Pancreas (tissue), 10 donors: Measurements from ENCODE around the gene ADAM33. TPM values are rescaled to one million over a fixed set of nuclear protein-coding genes. Genes with fewer than 3 reads are reported as not detected.
A peak's percentile ranks its signal among the peaks of the same experiment; 100 is the strongest.

Experiments
- ATAC-seq, 4 donors: fragments of 200-7000 bp; cut with Tn5 transposase; one replicate each; pipeline versions ENCODE4 v1.8.0 to v1.9.1; 2020; ENCODE audit warnings: mild to moderate bottlenecking in 4 of 4, moderate library complexity in 4 of 4
- DNase-seq, 6 donors: peaks; one replicate each; pipeline ENCODE4 v3.0.0-alpha.2; 2020
- FAIRE-seq: peaks from 2 replicates; lab custom pipeline; 2012; peaks lifted over from hg19 to GRCh38; lab: Jason Lieb, UNC
- H3K27ac ChIP-seq, 4 donors: fragments of 200-600 bp; sonication (generic); 1 replicate in 3 of 4; 2 replicates in 1 of 4; pipeline versions ENCODE4 v1.5.0 to v1.8.0; 2020
- H3K27me3 ChIP-seq, 4 donors: fragments of 200-600 bp; one replicate each; pipeline ENCODE4 v1.8.0; 2021
- H3K36me3 ChIP-seq, 3 donors: fragments of 200-600 bp; sonication (generic) in 1 of 3; one replicate each; pipeline versions ENCODE4 v1.5.0 to v1.8.0; 2020 to 2021
- H3K4me1 ChIP-seq, 3 donors: fragments of 200-600 bp; one replicate each; pipeline ENCODE4 v1.8.0; 2021
- H3K4me3 ChIP-seq, 4 donors: fragments of 200-600 bp; sonication (generic) in 2 of 4; one replicate each; pipeline versions ENCODE4 v1.5.0 to v1.8.0; 2020 to 2021
- H3K9me3 ChIP-seq, 4 donors: fragments of 200-600 bp; one replicate each; pipeline ENCODE4 v1.8.0; 2021
- CTCF ChIP-seq, 4 donors: fragments of 200-600 bp; sonication (generic) in 3 of 4; IDR thresholded peaks; one replicate each; pipeline versions ENCODE4 v1.5.0 to v1.8.0; 2021; ENCODE audit warnings: antibody characterized with exemption in 4 of 4
- WGBS, 2 donors: extraction: QIAGEN DNeasy Blood & Tissue Kit; methylation state at CpG; one replicate each; pipeline ENCODE4 v1.1.7; 2013; 5-methylcytosine and 5-hydroxymethylcytosine counted together
- intact Hi-C, 3 donors: fragments of 100-400 bp; cut with DNase I; formaldehyde crosslinking; loops; one replicate each; pipeline versions ENCODE4 v1.11.1 to v1.14.2; 2022
- polyA plus RNA-seq, 2 donors: library from polyadenylated mRNA; stranded (reverse); fragments of 200-250 nt; gene quantifications; one replicate each; pipeline ENCODE4 v1.2.3, GENCODE V29; 2013
- total RNA-seq, 6 donors: library from RNA; stranded (reverse); fragmentation: NEBNext Ultra II Directional in 4 of 6; extraction: Animal tissue kit (Norgen Biotek cat#: 25700) in 4 of 6; gene quantifications; one replicate each; pipeline versions ENCODE4 v1.2.1 to v1.2.4, GENCODE V29; 2021 to 2023
- donor health status: healthy with polysubstance abuse.
- donor health status: DM: no; HTN: no; CAD: no; lungs with moderate emphysema.
- donor health status: DM: no; HTN: no; CAD: no.
- donor health status: control.
- donor health status: control.
- donor health status: Bipolar disorder and iron deficiency.
- donor health status: DM: yes; HTN: yes; CAD: no.
- donor health status: DM: no; HTN: no; CAD: no.
- donor health status: DM: no; HTN: no; CAD: no.
- donor health status: DM: yes; HTN: yes; CAD: no.

Gene ADAM33
- total and polyA plus RNA-seq, 8 donors, result 0.67 to 20.9 (median 3.1) TPM

- FAIRE-seq (no peak), DNase-seq (no peak), ATAC-seq (no peak)
- Histone ChIP-seq H3K4me1 (peaks cover 3 to 16% (median 10%) of the 10 kb centered on the region in 3 donors), H3K27ac (peak overlapping the region in 1 of 4 donors; percentile 9), H3K4me3 (no peak overlapping the region), H3K27me3 (no peaks in the 10 kb centered on the region), H3K9me3 (no peaks in the 10 kb centered on the region), H3K36me3 (peaks cover 0 to 13% (median 0%) of the 10 kb centered on the region in 3 donors)
- whole genome bisulfite sequencing, 2 donors, result 89 to 92% methylated on average over 2 of the region's 2 CpGs
- intact Hi-C loops, result no loop called here
- no peak for TF ChIP-seq CTCF (IDR thresholded peaks at IDR 0.05)
Observed at GRCh38 chr20:3629893-3630292, 51.9 kb downstream of the ADAM33 start.

GRCh38 chr20:3628502-3629314 lies 53.1 kb downstream of the ADAM33 start:
- FAIRE-seq, result no peak
- DNase-seq, result no peak
- no peaks in the 10 kb centered on the region for H3K9me3 ChIP-seq
- TF ChIP-seq CTCF (IDR thresholded peaks at IDR 0.05), result no peak
- ATAC-seq, result no peak
- H3K4me3 ChIP-seq, result no peak overlapping the region
- intact Hi-C loops, result no loop called here
- no peaks in the 10 kb centered on the region for H3K27me3 ChIP-seq
- no peak overlapping the region for H3K27ac ChIP-seq
- H3K36me3 ChIP-seq, result peaks cover 0 to 15% (median 0%) of the 10 kb centered on the region in 3 donors
- peaks cover 3 to 6% (median 5%) of the 10 kb centered on the region in 3 donors for H3K4me1 ChIP-seq
- WGBS, 2 donors, result 84 to 89% methylated on average over 16 of the region's 16 CpGs

- H3K27me3 ChIP-seq, result no peaks in the 10 kb centered on the region
- intact Hi-C loops, result no loop called here
- no peaks in the 10 kb centered on the region for H3K4me1 ChIP-seq
- H3K27ac ChIP-seq, result no peak overlapping the region
- no peak overlapping the region for H3K4me3 ChIP-seq
- H3K9me3 ChIP-seq, result no peaks in the 10 kb centered on the region
- FAIRE-seq (no peak), DNase-seq (no peak), ATAC-seq (no peak)
- peaks cover 0 to 15% (median 0%) of the 10 kb centered on the region in 3 donors for H3K36me3 ChIP-seq
- WGBS, 2 donors, result 91 to 95% methylated on average over 2 of the region's 2 CpGs
- no peak for TF ChIP-seq CTCF (IDR thresholded peaks at IDR 0.05)
Observed at GRCh38 chr20:3627476-3627875, 54.3 kb downstream of the ADAM33 start.

- intact Hi-C loops, result no loop called here
- Histone ChIP-seq H3K27me3 (no peaks in the 10 kb centered on the region), H3K4me1 (no peaks in the 10 kb centered on the region), H3K4me3 (no peak overlapping the region), H3K9me3 (no peaks in the 10 kb centered on the region), H3K27ac (no peak overlapping the region), H3K36me3 (peaks cover 0 to 12% (median 0%) of the 10 kb centered on the region in 3 donors)
- ATAC-seq (no peak), DNase-seq (no peak), FAIRE-seq (no peak)
- no peak for TF ChIP-seq CTCF (IDR thresholded peaks at IDR 0.05)
- WGBS, 2 donors, result 72 to 79% methylated on average over 4 of the region's 4 CpGs
Observed at GRCh38 chr20:3622406-3622805, 59.4 kb downstream of the ADAM33 start.

- 94 to 95% methylated on average over 8 of the region's 8 CpGs for whole genome bisulfite sequencing, 2 donors
- Histone ChIP-seq H3K4me1 (no peaks in the 10 kb centered on the region), H3K9me3 (no peaks in the 10 kb centered on the region), H3K27me3 (no peaks in the 10 kb centered on the region), H3K27ac (no peak overlapping the region), H3K36me3 (peaks cover 0 to 7% (median 0%) of the 10 kb centered on the region in 3 donors), H3K4me3 (no peak overlapping the region)
- no peak for FAIRE-seq
- ATAC-seq, result no peak
- no peak for DNase-seq
- no peak for TF ChIP-seq CTCF (IDR thresholded peaks at IDR 0.05)
- intact Hi-C loops, result no loop called here
Observed at GRCh38 chr20:3621111-3621510, 60.7 kb downstream of the ADAM33 start.
